OCI-LY1 (cell line): ENCODE results near the gene SUPT5H.

ENCODE experiments used
- H2AFZ ChIP-seq: fragments of 200-600 bp; sonication (generic), shearing (Covaris generic); 2 replicates; pipeline ENCODE4 v1.6.0; 2014; ENCODE audit warnings: antibody characterized with exemption, mild to moderate bottlenecking, low read length
- H3F3A ChIP-seq: fragments of 200-600 bp; sonication (generic), shearing (Covaris generic); 2 replicates; pipeline ENCODE4 v1.6.0; 2014; ENCODE audit warnings: mild to moderate bottlenecking, antibody characterized with exemption, low read length, moderate library complexity; ENCODE audit not compliant: insufficient read depth
- H3K27ac ChIP-seq: fragments of 200-600 bp; sonication (generic); 2 replicates; pipeline ENCODE4 v1.5.1; 2014; ENCODE audit warnings: low read length, mixed run types, mild to moderate bottlenecking, low read depth; ENCODE audit not compliant: poor library complexity, severe bottlenecking
- H3K27me3 ChIP-seq: fragments of 200-600 bp; sonication (generic); 2 replicates; pipeline ENCODE4 v1.6.0; 2014; ENCODE audit warnings: antibody characterized with exemption, mild to moderate bottlenecking, low read length, moderate library complexity; ENCODE audit not compliant: insufficient read depth
- H3K36me3 ChIP-seq: fragments of 200-600 bp; sonication (generic); 2 replicates; pipeline ENCODE4 v1.6.1; 2014; ENCODE audit warnings: mild to moderate bottlenecking, antibody characterized with exemption, low read length, moderate library complexity, mixed read lengths; ENCODE audit not compliant: insufficient read depth
- H3K4me1 ChIP-seq: fragments of 200-600 bp; sonication (generic); 2 replicates; pipeline ENCODE4 v1.5.1; 2014; ENCODE audit warnings: mild to moderate bottlenecking, low read length, moderate library complexity; ENCODE audit not compliant: insufficient read depth, severe bottlenecking
- H3K4me2 ChIP-seq: fragments of 200-600 bp; sonication (generic), shearing (Covaris generic); 2 replicates; pipeline ENCODE4 v1.6.1; 2014; ENCODE audit warnings: low read length
- H3K4me3 ChIP-seq: fragments of 200-600 bp; sonication (generic); 2 replicates; pipeline ENCODE4 v1.5.1; 2014; ENCODE audit warnings: low read length, low read depth, mild to moderate bottlenecking, mixed read lengths; ENCODE audit not compliant: poor library complexity, severe bottlenecking
- H3K79me2 ChIP-seq: fragments of 200-600 bp; shearing (Covaris generic); 2 replicates; pipeline ENCODE4 v1.6.1; 2016; ENCODE audit warnings: mixed run types, low read length, mixed read lengths; ENCODE audit not compliant: insufficient read depth
- H3K9ac ChIP-seq: fragments of 200-600 bp; sonication (generic), shearing (Covaris generic); 2 replicates; pipeline ENCODE4 v1.6.1; 2014; ENCODE audit warnings: mild to moderate bottlenecking, low read length, mixed read lengths
- H3K9me2 ChIP-seq: fragments of 200-600 bp; sonication (generic), shearing (Covaris generic); 2 replicates; pipeline ENCODE4 v1.6.1; 2014; ENCODE audit warnings: low read depth, mild to moderate bottlenecking, low read length, mixed read lengths
- H3K9me3 ChIP-seq: fragments of 200-600 bp; shearing (Covaris generic); 2 replicates; pipeline ENCODE4 v1.6.1; 2014; ENCODE audit warnings: low read length, mixed read lengths
- H4K20me1 ChIP-seq: fragments of 200-600 bp; sonication (generic), shearing (Covaris generic); 2 replicates; pipeline ENCODE4 v1.6.0; 2016; ENCODE audit warnings: mild to moderate bottlenecking, low read length; ENCODE audit not compliant: insufficient read depth
- CTCF ChIP-seq: fragments of 200-600 bp; sonication (generic), shearing (Covaris generic); IDR thresholded peaks from 2 replicates; pipeline ENCODE4 v1.5.1; 2017; ENCODE audit warnings: mild to moderate bottlenecking, antibody characterized with exemption, low read length, moderate library complexity, mixed read lengths
- EZH2 ChIP-seq: fragments of 200-600 bp; sonication (generic), shearing (Covaris generic); IDR thresholded peaks from 2 replicates; pipeline ENCODE4 v1.8.0; 2017; ENCODE audit warnings: borderline replicate concordance, mixed run types, mild to moderate bottlenecking, antibody characterized with exemption, low read length, moderate library complexity, mixed read lengths

The SUPT5H gene

GRCh38 chr19:39426170-39426569 lies 19.2 kb upstream of the SUPT5H start:
- Histone ChIP-seq H3F3A (no peaks in the 10 kb centered on the region), H3K4me2 (no peak overlapping the region), H3K9ac (no peak overlapping the region), H3K9me3 (no peaks in the 10 kb centered on the region), H3K27ac (no peak overlapping the region), H3K27me3 (no peaks in the 10 kb centered on the region; the same call in 1 of the 2 replicates), H2AFZ (no peak overlapping the region), H4K20me1 (no peaks in the 10 kb centered on the region), H3K4me1 (no peaks in the 10 kb centered on the region), H3K4me3 (no peak overlapping the region), H3K9me2 (no peaks in the 10 kb centered on the region), H3K36me3 (peaks cover 23% of the 10 kb centered on the region), H3K79me2 (no peaks in the 10 kb centered on the region)
- TF ChIP-seq EZH2 = no peak

DNA sequence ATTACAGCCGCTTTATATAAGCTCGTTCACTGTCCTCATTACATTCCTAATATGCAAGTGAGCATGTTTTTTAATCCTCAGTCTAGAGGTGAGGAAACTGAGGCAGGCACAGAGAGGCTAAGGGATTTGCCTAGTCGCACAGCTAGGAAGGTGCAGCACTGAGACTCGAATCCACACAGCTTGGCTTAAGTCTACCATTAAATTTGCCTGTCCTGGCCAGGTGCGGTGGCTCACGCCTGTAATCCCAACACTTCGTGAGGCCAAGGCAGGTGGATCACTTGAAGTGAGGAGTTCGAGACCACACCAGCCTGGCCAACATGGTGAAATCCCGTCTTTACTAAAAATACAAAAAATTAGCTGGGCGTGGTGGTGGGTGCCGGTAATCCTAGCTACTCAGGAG lies 17.7 kb upstream of the SUPT5H start:
- Histone ChIP-seq H3F3A (no peaks in the 10 kb centered on the region), H3K4me2 (no peak overlapping the region), H3K9ac (no peak overlapping the region), H3K27ac (no peak overlapping the region), H3K79me2 (no peaks in the 10 kb centered on the region), H3K27me3 (no peaks in the 10 kb centered on the region; the same call in 1 of the 2 replicates), H3K36me3 (peaks cover 33% of the 10 kb centered on the region), H3K9me2 (no peaks in the 10 kb centered on the region), H2AFZ (no peak overlapping the region), H3K4me3 (no peak overlapping the region), H3K9me3 (no peaks in the 10 kb centered on the region), H3K4me1 (no peaks in the 10 kb centered on the region), H4K20me1 (no peaks in the 10 kb centered on the region)
- no peak for TF ChIP-seq EZH2
- TF ChIP-seq CTCF = no peak

DNA sequence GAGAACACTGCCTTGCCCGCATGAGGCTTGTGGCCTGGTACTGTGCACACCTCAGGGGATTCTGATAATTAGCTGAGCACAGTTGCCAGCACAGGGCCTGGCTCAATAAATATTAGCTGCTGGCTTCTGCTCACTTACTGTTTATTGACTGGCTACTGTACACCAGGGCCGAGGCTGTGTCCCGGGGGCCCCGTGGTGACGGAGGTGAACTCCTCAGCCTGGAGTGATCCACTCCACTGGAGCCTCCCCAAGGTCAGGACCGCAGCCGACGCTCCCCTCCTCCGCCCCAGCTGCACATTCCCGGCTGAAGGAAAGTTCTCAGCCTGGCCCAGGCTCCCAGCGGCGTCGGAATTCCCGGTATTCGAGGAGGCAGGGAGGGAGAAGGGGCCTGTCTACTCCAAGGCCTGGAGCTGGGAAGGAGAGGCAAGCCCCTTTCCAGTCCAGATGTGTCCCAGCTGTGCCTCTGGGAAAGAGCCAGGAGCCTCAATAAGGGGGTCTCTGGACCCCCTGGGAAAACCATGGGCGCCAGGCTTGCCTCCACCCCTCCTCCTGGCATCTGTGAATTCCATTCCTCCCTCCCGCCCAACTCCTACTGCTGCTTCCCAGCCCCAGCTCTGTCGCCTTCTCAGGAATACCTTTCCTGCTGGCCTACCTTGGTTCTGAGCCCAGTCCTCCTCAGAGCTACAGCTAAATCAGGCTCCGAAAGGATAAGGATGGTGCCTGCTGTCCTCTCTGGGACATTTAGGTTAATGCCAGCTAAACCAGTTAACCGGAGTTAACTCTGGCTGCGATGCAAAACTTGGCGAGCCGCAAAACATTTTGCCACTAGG lies 16.9 kb upstream of the SUPT5H start:
- no peak overlapping the region for H3K4me2 ChIP-seq
- no peaks in the 10 kb centered on the region for H3F3A ChIP-seq
- H3K27ac ChIP-seq = no peak overlapping the region

More for the DNA sequence above, 16.9 kb upstream of the SUPT5H start:
- no peaks in the 10 kb centered on the region for H3K9me2 ChIP-seq
- no peaks in the 10 kb centered on the region for H3K79me2 ChIP-seq
- no peaks in the 10 kb centered on the region for H3K9me3 ChIP-seq
- 0 out of 2 replicates have a peak, but pooled peaks cover under 1% of the 10 kb centered on the region for H4K20me1 ChIP-seq
- H2AFZ ChIP-seq = no peak overlapping the region
- no peak overlapping the region for H3K9ac ChIP-seq
- no peaks in the 10 kb centered on the region; the same call in 1 of the 2 replicates for H3K27me3 ChIP-seq
- peaks cover 34% of the 10 kb centered on the region for H3K36me3 ChIP-seq
- no peak overlapping the region for H3K4me3 ChIP-seq
- H3K4me1 ChIP-seq = peaks cover under 1% of the 10 kb centered on the region
- no peak for TF ChIP-seq CTCF
- no peak for TF ChIP-seq EZH2
